IPS DF 19.7 (cell line): Measurements from ENCODE around the gene TMEM222.
"Not testable (repeated sequence)": the region's sequence is repeated elsewhere in the genome, so short reads cannot be mapped to it uniquely, and the experiment has no call there.

Experiments
- DNase-seq: peaks from one replicate; pipeline ENCODE4 v3.0.0-alpha.2; 2013; ENCODE audit warnings: low read depth, low spot score

Gene TMEM222

DNA sequence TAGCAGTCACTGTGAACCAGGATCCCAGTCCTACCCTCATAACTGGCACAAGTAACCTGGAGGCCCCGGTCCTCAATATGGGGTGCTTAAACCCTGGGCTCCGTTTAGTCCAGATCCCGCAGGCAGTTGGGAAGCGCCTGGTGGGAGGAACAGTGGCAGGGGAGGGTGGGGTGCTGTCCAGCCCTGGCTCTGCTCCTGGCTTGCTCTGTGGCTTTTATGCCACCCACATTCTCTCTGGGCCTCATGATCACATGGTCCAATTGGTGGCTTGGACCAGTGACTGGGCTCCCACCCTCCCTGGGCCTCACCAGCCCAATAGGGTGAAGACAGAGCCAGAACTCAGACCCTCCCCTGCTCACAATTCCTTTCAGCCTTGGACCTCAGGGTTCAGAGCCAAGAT lies 58.3 kb downstream of the TMEM222 start:
- no peak for DNase-seq

DNA sequence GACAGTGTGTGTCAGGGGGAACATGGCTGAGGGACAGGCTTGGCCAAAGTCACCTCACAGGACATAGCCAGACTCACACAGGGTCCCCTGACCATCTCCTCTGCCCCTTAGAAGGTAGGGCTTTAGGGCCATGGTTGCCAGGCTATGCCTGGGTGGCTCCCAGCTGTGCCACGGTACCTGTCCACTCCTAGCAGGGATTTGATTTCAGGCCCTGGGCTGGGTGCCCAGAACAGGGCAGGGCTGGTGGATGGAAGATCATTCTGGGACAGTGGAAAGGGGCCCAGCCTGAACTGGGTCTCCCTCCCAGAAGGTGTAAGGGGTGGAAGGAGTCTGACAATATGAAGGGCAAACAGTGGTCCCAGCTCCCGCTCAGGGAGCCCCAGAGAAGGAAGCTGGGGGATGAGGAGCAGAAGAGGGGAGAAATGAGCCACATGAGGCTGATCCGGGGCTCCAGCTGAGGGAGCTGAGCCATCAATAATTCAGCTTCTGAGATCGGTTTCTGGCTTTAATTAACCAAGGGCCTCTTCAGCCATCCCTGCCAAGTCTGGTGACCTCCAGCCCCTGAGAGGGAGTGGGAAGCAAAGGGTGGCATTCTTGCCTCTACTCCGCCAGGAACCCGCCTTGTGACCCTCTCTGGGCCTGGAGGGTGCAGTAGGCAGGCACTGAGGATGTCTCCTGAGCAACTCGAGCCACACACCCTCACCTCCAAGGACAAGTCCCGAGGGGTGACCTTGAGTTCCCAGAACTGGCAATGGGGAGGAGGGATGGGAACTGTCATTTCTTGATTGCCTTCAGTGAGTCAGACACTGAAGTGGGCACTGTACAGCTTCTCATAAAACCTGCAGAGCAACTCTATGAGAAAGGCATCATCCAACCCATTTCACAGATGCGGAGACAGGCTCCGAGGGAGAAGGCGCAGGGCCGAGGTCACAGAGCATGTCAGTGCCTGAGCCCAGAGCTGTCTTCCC lies 59.1 kb downstream of the TMEM222 start:
- DNase-seq, result no peak

DNA sequence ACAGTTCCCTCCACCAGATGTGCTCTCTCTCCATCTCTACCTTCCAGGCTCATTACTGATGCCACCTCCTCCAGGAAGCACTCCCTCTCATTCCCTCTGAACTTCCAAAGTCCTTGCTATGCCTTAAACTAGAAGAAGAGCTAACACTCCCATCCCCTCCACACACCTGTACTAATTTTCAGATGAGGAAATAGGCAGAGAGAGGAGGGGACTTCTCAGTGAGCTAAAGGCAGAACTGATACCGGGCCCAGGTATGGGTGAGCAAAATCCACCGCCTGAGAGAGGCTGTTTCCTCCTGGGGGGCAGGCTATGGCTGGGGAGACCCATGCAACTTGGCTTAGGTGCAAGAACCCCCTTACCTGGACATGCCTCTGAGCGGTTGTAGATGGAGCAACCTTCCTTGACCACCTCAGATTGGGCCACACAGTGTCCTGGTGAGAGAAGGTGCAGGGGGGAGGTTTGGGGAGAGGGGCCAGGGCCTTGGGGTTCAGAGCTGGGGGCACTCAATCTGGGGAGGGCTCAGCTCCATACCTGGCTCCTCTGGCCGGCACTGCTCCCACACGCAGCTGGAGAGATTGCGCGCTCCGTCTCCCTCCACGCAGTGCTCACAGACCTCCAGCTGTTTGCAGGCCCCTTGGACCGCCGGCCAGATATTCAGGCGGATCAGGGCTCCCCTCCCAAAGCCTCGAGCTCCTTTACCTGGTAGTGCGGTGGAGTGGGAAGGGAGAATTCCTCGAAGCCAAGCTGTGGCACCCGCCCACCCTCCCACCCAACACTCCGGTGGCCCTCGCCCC lies 60.2 kb downstream of the TMEM222 start:
- DNase-seq, result no peak

DNA sequence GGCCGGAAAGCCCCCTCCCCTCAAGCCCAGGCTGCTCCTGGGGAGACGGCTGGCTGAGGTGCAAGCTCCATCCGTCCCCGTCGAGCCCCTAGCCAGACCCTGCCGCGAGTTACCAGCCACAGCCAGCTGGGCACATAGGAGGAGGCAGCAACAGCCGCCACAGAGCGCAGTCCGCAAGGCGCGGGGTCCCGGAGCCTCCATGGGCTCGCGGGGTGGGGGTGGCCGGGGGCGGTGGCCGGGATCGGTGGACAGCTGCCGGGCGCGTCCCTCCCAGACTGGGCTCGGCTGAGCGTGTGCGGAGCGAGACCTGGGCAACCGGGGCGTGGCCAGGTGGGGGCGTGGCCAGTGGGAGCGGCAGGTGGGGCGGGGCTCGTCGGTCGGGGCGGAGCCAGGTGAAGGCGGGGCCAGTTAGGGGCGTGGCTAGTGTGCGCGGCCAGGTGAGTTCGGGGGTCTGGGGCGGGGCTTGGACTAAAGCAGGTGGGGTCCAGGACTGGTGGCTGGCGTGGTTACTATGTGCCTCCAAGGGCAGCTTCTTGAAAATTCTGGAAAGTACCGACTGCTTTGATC lies 61.2 kb downstream of the TMEM222 start, which contains the start of gene CD164L2:
TSS of gene CD164L2 (minus strand) at position 295 of the 567 bp plus-strand sequence. CDS start at position 201, 94 bp downstream.
- DNase-seq, result no peak

DNA sequence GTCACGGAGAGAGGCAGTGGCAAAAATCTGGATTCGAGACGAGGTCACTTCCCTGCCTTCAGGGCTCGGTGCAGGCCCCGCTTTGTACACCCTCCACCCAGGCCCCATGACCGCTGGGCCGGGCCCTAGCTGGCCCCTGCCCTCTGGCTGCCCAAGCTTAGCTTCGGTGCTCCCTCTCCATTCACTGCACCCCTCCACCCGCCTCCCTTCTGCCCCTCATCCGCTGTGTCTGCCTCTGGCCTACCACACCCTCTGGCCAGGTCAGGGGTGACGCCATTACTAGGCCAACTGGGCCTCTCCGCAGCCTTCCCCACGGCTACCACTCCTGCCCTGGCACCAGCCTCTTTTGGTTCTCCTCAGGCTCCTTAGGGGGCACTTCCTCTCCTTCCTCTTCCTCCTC lies 61.7 kb downstream of the TMEM222 start:
- DNase-seq, result no peak

DNA sequence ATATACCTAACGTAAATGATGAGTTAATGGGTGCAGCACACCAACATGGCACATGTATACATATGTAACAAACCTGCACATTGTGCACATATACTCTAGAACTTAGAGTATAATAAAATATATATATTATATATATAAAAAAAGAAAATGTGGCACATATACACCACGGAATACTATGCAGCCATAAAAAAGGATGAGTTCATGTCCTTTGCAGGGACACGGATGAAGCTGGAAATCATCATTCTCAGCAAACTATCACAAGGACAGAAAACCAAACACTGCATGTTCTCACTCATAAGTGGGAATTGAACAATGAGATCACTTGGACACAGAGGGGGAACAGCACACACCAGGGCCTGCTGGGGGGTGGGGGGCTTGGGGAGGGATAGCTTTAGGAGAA lies 62.8 kb downstream of the TMEM222 start:
- not testable (repeated sequence) for DNase-seq
